Colonic mucosa (tissue), 4 donors: ENCODE results near the gene DUSP18. TPM values are rescaled to one million over a fixed set of nuclear protein-coding genes. Genes with fewer than 3 reads are reported as not detected.

Source experiments
- DNase-seq: peaks from one replicate; pipeline ENCODE4 v3.0.0-alpha.2; 2020
- H3K27ac ChIP-seq: fragments of 200-600 bp; one replicate; pipeline ENCODE4 v1.8.0; 2021
- H3K27me3 ChIP-seq: fragments of 200-600 bp; one replicate; pipeline ENCODE4 v1.8.0; 2021
- H3K36me3 ChIP-seq: fragments of 200-600 bp; one replicate; pipeline ENCODE4 v1.8.0; 2021
- H3K4me1 ChIP-seq: fragments of 200-600 bp; one replicate; pipeline ENCODE4 v1.8.0; 2021; ENCODE audit warnings: mild to moderate bottlenecking
- H3K4me3 ChIP-seq: fragments of 200-600 bp; one replicate; pipeline ENCODE4 v1.8.0; 2021
- H3K9ac ChIP-seq, 2 donors: one replicate each; pipeline ENCODE4 v1.7.0; 2013; ENCODE audit warnings: control low read depth in 2 of 2, low read depth in 2 of 2, low read length in 2 of 2
- H3K9me3 ChIP-seq: fragments of 200-600 bp; one replicate; pipeline ENCODE4 v1.8.0; 2021
- intact Hi-C: fragments of 100-400 bp; cut with DNase I; formaldehyde crosslinking; loops from one replicate; pipeline ENCODE4 v1.14.1; 2022
- total RNA-seq, 2 donors: library from RNA; stranded (reverse); fragmentation: NEBNext Ultra II Directional in 1 of 2; extraction: Animal tissue kit (Norgen Biotek cat#: 25700) in 1 of 2; gene quantifications; one replicate each; pipeline ENCODE4 v1.2.1, GENCODE V29; 2021
- TF ChIP-seq, protein P1 (sequence below): fragments of 200-600 bp; IDR thresholded peaks from one replicate; pipeline ENCODE4 v1.8.0; 2022; ENCODE audit warnings: antibody characterized with exemption, mild to moderate bottlenecking
- donor health status: healthy.
- donor health status: DM: no; HTN: no; CAD: no.
- donor health status: DM: no; HTN: no; CAD: no.

The DUSP18 gene
- total RNA-seq, 2 donors from 2014 or later = 15.2 to 17.1 TPM

DNA sequence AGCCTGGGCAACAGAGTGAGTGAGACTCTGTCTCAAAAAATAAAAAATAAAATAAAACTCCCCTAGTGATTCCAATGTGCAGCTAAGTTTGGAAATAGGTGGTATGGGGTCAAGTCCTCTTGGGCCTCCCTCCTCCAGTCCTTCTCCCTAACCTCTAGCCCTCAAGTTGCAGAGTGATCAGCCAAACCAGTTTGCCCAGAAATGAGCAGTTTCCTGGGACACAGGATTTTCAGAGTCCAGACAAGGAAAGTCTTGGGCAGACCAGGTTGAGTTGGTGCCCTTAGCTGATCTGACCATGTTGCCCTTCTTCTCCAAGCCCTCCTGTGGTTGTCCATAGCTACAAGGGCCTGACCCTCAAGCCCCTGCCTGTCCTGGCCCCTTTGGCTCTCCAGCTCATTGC lies 52.8 kb downstream of the DUSP18 start:
- TF ChIP-seq, protein P1, sequence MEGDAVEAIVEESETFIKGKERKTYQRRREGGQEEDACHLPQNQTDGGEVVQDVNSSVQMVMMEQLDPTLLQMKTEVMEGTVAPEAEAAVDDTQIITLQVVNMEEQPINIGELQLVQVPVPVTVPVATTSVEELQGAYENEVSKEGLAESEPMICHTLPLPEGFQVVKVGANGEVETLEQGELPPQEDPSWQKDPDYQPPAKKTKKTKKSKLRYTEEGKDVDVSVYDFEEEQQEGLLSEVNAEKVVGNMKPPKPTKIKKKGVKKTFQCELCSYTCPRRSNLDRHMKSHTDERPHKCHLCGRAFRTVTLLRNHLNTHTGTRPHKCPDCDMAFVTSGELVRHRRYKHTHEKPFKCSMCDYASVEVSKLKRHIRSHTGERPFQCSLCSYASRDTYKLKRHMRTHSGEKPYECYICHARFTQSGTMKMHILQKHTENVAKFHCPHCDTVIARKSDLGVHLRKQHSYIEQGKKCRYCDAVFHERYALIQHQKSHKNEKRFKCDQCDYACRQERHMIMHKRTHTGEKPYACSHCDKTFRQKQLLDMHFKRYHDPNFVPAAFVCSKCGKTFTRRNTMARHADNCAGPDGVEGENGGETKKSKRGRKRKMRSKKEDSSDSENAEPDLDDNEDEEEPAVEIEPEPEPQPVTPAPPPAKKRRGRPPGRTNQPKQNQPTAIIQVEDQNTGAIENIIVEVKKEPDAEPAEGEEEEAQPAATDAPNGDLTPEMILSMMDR = no peak
- no peaks in the 10 kb centered on the region for H3K4me1 ChIP-seq
- no peaks in the 10 kb centered on the region for H3K36me3 ChIP-seq
- H3K27me3 ChIP-seq = no peaks in the 10 kb centered on the region
- no peak overlapping the region for H3K9ac ChIP-seq
- intact Hi-C loops = no loop called here
- H3K27ac ChIP-seq = no peak overlapping the region
- no peak overlapping the region for H3K4me3 ChIP-seq
- H3K9me3 ChIP-seq = no peaks in the 10 kb centered on the region
- DNase-seq = no peak

DNA sequence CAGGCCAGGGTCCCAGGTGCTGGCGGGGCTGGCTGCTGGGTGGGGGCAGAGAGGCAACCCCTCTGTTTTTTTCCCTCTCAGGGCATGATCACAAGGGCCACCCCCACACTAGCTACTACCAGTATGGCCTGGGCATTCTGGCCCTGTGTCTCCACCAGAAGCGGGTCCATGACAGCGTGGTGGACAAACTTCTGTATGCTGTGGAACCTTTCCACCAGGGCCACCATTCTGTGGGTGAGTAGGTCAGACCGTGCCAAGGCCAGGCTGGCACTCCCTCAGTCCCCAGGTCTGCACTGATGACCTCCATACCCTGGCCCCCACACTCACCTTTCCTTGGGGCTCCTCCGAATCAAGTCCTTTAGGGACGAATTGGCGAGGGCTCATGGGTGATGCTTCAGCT lies 53.4 kb downstream of the DUSP18 start:
- no peak for DNase-seq
- Histone ChIP-seq H3K9ac (no peak overlapping the region), H3K27me3 (no peaks in the 10 kb centered on the region), H3K9me3 (no peaks in the 10 kb centered on the region), H3K36me3 (no peaks in the 10 kb centered on the region), H3K27ac (no peak overlapping the region), H3K4me1 (no peaks in the 10 kb centered on the region), H3K4me3 (no peak overlapping the region)
- TF ChIP-seq, protein P1 = no peak
- intact Hi-C loops = no loop called here

DNA sequence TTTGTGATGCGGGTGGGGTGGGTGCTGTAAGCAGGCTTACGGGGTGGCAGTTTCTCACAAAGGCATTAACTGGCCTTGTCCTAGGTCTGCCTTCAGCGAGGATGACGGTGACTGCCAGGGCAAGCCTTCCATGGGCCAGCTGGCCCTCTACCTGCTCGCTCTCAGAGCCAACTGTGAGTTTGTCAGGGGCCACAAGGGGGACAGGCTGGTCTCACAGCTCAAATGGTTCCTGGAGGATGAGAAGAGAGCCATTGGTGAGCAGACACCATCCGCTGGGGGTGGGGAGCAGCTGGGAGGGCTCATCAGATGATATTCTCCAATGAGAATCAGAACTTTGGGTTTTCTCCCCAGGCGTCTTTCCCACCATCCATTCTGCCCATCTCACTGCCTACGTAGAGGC lies 54.9 kb downstream of the DUSP18 start:
- intact Hi-C loops = no loop called here
- H3K27me3 ChIP-seq = no peaks in the 10 kb centered on the region
- H3K27ac ChIP-seq = no peak overlapping the region
- peaks cover 14% of the 10 kb centered on the region for H3K4me1 ChIP-seq
- H3K9me3 ChIP-seq = no peaks in the 10 kb centered on the region
- DNase-seq = no peak
- H3K9ac ChIP-seq = no peak overlapping the region
- no peak overlapping the region for H3K4me3 ChIP-seq
- H3K36me3 ChIP-seq = no peaks in the 10 kb centered on the region
- TF ChIP-seq, protein P1 = no peak

Other genes starting within 250 kb of the DUSP18 start
- gene MTFP1, start 242.1 kb downstream of the DUSP18 start, total RNA-seq = 10 to 100 TPM; 39.7 to 55.1 TPM
- not detected for gene SEC14L3, start 195.9 kb downstream of the DUSP18 start, total RNA-seq
- not detected for gene SEC14L4, start 162.2 kb downstream of the DUSP18 start, total RNA-seq
- gene SEC14L6, start 121.1 kb downstream of the DUSP18 start, total RNA-seq = not detected
- gene GAL3ST1, start 93.2 kb downstream of the DUSP18 start, total RNA-seq = 10 to 100 TPM; 13.4 to 18.8 TPM
- gene PES1, start 76.0 kb downstream of the DUSP18 start, total RNA-seq = 10 to 100 TPM; 44.2 to 98.3 TPM
- 10 to 100 TPM in 1 of 2 donors, 1 to 10 TPM in 1; 9.3 to 27.0 TPM for gene TCN2, start 60.7 kb downstream of the DUSP18 start, total RNA-seq
- gene SLC35E4, start 32.1 kb downstream of the DUSP18 start, total RNA-seq = 1 to 10 TPM; 5.7 to 7.0 TPM
- 1 to 10 TPM; 3.2 to 4.3 TPM for gene OSBP2, start 27.0 kb upstream of the DUSP18 start, total RNA-seq